Effector memory CD4-positive, alpha-beta T cell (primary cell): ENCODE data around the gene SELL.
"Not testable (repeated sequence)": the region's sequence is repeated elsewhere in the genome, so short reads cannot be mapped to it uniquely, and the experiment has no call there.

Experiments
- DNase-seq, 3 donors: peaks; one replicate each; pipeline ENCODE4 v3.0.0-alpha.2; 2020
- H3K27ac ChIP-seq: 2 replicates; pipeline ENCODE4 v1.7.0; 2013; ENCODE audit warnings: mild to moderate bottlenecking, low read length, moderate library complexity; ENCODE audit not compliant: insufficient read depth, poor library complexity, severe bottlenecking
- H3K27me3 ChIP-seq: replicated peaks from 2 replicates; pipeline ENCODE4 v1.7.0; 2013; ENCODE audit warnings: mild to moderate bottlenecking, low read length; ENCODE audit not compliant: insufficient read depth, control insufficient read depth, poor library complexity, severe bottlenecking
- H3K36me3 ChIP-seq: 2 replicates; pipeline ENCODE4 v1.7.0; 2013; ENCODE audit warnings: mild to moderate bottlenecking, low read length, moderate library complexity; ENCODE audit not compliant: control insufficient read depth, insufficient read depth
- H3K4me1 ChIP-seq: 2 replicates; pipeline ENCODE4 v1.7.0; 2013; ENCODE audit warnings: low read length, mild to moderate bottlenecking; ENCODE audit not compliant: control insufficient read depth, insufficient read depth, poor library complexity, severe bottlenecking
- H3K4me3 ChIP-seq: 2 replicates; pipeline ENCODE4 v1.7.0; 2013; ENCODE audit warnings: low read length, low read depth, mild to moderate bottlenecking; ENCODE audit not compliant: insufficient read depth, poor library complexity, severe bottlenecking
- H3K9me3 ChIP-seq: 2 replicates; pipeline ENCODE4 v1.7.0; 2013; ENCODE audit warnings: mild to moderate bottlenecking, low read length, moderate library complexity; ENCODE audit not compliant: control insufficient read depth

The SELL gene

GRCh38 chr1:169676001-169676400 is 35.4 kb downstream of the SELL start:
- no peak for DNase-seq
- Histone ChIP-seq H3K4me3 (no peak overlapping the region), H3K36me3 (no peaks in the 10 kb centered on the region), H3K27me3 (no peaks in the 10 kb centered on the region), H3K27ac (no peak overlapping the region), H3K9me3 (no peaks in the 10 kb centered on the region), H3K4me1 (peaks cover 23% of the 10 kb centered on the region)

- Histone ChIP-seq H3K9me3 (no peaks in the 10 kb centered on the region), H3K36me3 (no peaks in the 10 kb centered on the region), H3K4me3 (no peak overlapping the region), H3K27ac (no peak overlapping the region), H3K27me3 (no peaks in the 10 kb centered on the region), H3K4me1 (peaks cover 12% of the 10 kb centered on the region)
- no peak for DNase-seq
These were observed 40.6 kb downstream of the SELL start for GRCh38 chr1:169670836-169671235.

- DNase-seq, H3K27me3 ChIP-seq, H3K36me3 ChIP-seq, H3K9me3 ChIP-seq, H3K4me3 ChIP-seq, H3K27ac ChIP-seq: not testable (repeated sequence)
- peaks cover 12% of the 10 kb centered on the region for H3K4me1 ChIP-seq
These were observed 41.2 kb downstream of the SELL start for GRCh38 chr1:169670244-169670643.

- not testable (repeated sequence) for DNase-seq, H3K36me3 ChIP-seq, H3K27me3 ChIP-seq, H3K27ac ChIP-seq, H3K9me3 ChIP-seq, H3K4me3 ChIP-seq
- peaks cover 12% of the 10 kb centered on the region for H3K4me1 ChIP-seq
These were observed 43.5 kb downstream of the SELL start for GRCh38 chr1:169667699-169668596.

GRCh38 chr1:169667227-169667639 is 44.2 kb downstream of the SELL start:
- peaks cover 12% of the 10 kb centered on the region for H3K4me1 ChIP-seq
- H3K36me3 ChIP-seq, H3K27ac ChIP-seq, DNase-seq, H3K9me3 ChIP-seq, H3K27me3 ChIP-seq, H3K4me3 ChIP-seq: not testable (repeated sequence)

GRCh38 chr1:169662680-169663079 is 48.7 kb downstream of the SELL start:
- H3K9me3 ChIP-seq, H3K36me3 ChIP-seq, H3K4me1 ChIP-seq, H3K27me3 ChIP-seq, H3K4me3 ChIP-seq, DNase-seq, H3K27ac ChIP-seq: not testable (repeated sequence)

- H3K4me1 ChIP-seq, H3K27ac ChIP-seq, H3K27me3 ChIP-seq, H3K4me3 ChIP-seq, DNase-seq, H3K9me3 ChIP-seq, H3K36me3 ChIP-seq: not testable (repeated sequence)
These were observed 50.4 kb downstream of the SELL start for GRCh38 chr1:169661066-169661465.

GRCh38 chr1:169658777-169659176 is 52.6 kb downstream of the SELL start:
- not testable (repeated sequence) for H3K4me3 ChIP-seq, H3K36me3 ChIP-seq, DNase-seq, H3K9me3 ChIP-seq, H3K27me3 ChIP-seq, H3K27ac ChIP-seq
- peaks cover 11% of the 10 kb centered on the region for H3K4me1 ChIP-seq

GRCh38 chr1:169653873-169654272 is 57.5 kb downstream of the SELL start:
- Histone ChIP-seq H3K4me1 (peaks cover 24% of the 10 kb centered on the region), H3K27me3 (no peaks in the 10 kb centered on the region), H3K36me3 (no peaks in the 10 kb centered on the region), H3K4me3 (no peak overlapping the region), H3K9me3 (no peaks in the 10 kb centered on the region), H3K27ac (no peak overlapping the region)
- DNase-seq: no peak

- H3K4me1 ChIP-seq: peaks cover 19% of the 10 kb centered on the region
- no peak overlapping the region for H3K27ac ChIP-seq
- no peaks in the 10 kb centered on the region for H3K36me3 ChIP-seq
- no peaks in the 10 kb centered on the region for H3K9me3 ChIP-seq
- DNase-seq: no peak
- no peaks in the 10 kb centered on the region for H3K27me3 ChIP-seq
- no peak overlapping the region for H3K4me3 ChIP-seq
These were observed 60.4 kb downstream of the SELL start for GRCh38 chr1:169651035-169651434.
